ES-I3 (cell line): ENCODE measurements around the gene NDUFA11.
"Not testable (repeated sequence)": the region's sequence is repeated elsewhere in the genome, so short reads cannot be mapped to it uniquely, and the experiment has no call there.

Experiments used
- H3K36me3 ChIP-seq: 2 replicates; pipeline ENCODE4 v1.6.1; 2013; ENCODE audit warnings: mild to moderate bottlenecking, low read length, control low read depth, moderate library complexity; ENCODE audit not compliant: insufficient read depth
- H3K4me1 ChIP-seq: 2 replicates; pipeline ENCODE4 v1.6.1; 2013; ENCODE audit warnings: mild to moderate bottlenecking, control low read depth, low read length; ENCODE audit not compliant: insufficient read depth
- H3K9ac ChIP-seq: 2 replicates; pipeline ENCODE4 v1.6.1; 2013; ENCODE audit warnings: low read depth, mild to moderate bottlenecking, low read length, moderate library complexity
- H3K9me3 ChIP-seq: 2 replicates; pipeline ENCODE4 v1.6.1; 2013; ENCODE audit warnings: mild to moderate bottlenecking, low read length, moderate library complexity; ENCODE audit not compliant: control insufficient read depth, insufficient read depth

NDUFA11 gene

GRCh38 chr19:5893907-5894703 lies 9.5 kb downstream of the NDUFA11 start:
- H3K4me1 ChIP-seq, result peaks cover 11% of the 10 kb centered on the region; the same call in 1 of the 2 replicates
- no peak overlapping the region for H3K9ac ChIP-seq
- no peaks in the 10 kb centered on the region for H3K36me3 ChIP-seq
- H3K9me3 ChIP-seq, result no peaks in the 10 kb centered on the region

GRCh38 chr19:5893296-5893903 lies 10.2 kb downstream of the NDUFA11 start:
- Histone ChIP-seq H3K4me1 (peaks cover 11% of the 10 kb centered on the region; the same call in 1 of the 2 replicates), H3K9me3 (no peaks in the 10 kb centered on the region), H3K36me3 (no peaks in the 10 kb centered on the region), H3K9ac (no peak overlapping the region)

- Histone ChIP-seq H3K36me3 (no peaks in the 10 kb centered on the region), H3K9me3 (no peaks in the 10 kb centered on the region), H3K4me1 (peaks cover 11% of the 10 kb centered on the region; the same call in 1 of the 2 replicates), H3K9ac (no peak overlapping the region)
Observed at GRCh38 chr19:5892772-5893275, 10.8 kb downstream of the NDUFA11 start.

- H3K36me3 ChIP-seq, result no peaks in the 10 kb centered on the region
- peaks cover 11% of the 10 kb centered on the region; the same call in 1 of the 2 replicates for H3K4me1 ChIP-seq
- H3K9ac ChIP-seq, result no peak overlapping the region
- H3K9me3 ChIP-seq, result no peaks in the 10 kb centered on the region
Observed at GRCh38 chr19:5891938-5892771, 11.4 kb downstream of the NDUFA11 start.

GRCh38 chr19:5891572-5891937 lies 12.0 kb downstream of the NDUFA11 start:
- H3K36me3 ChIP-seq, result no peaks in the 10 kb centered on the region
- no peak overlapping the region for H3K9ac ChIP-seq
- H3K9me3 ChIP-seq, result no peaks in the 10 kb centered on the region
- peaks cover 11% of the 10 kb centered on the region; the same call in 1 of the 2 replicates for H3K4me1 ChIP-seq

GRCh38 chr19:5890099-5890498 lies 13.5 kb downstream of the NDUFA11 start:
- Histone ChIP-seq H3K9me3 (no peaks in the 10 kb centered on the region), H3K9ac (no peak overlapping the region), H3K4me1 (peaks cover 11% of the 10 kb centered on the region; the same call in 1 of the 2 replicates), H3K36me3 (no peaks in the 10 kb centered on the region)

- Histone ChIP-seq H3K9ac (no peak overlapping the region), H3K4me1 (peaks cover 11% of the 10 kb centered on the region; the same call in 1 of the 2 replicates), H3K9me3 (no peaks in the 10 kb centered on the region), H3K36me3 (no peaks in the 10 kb centered on the region)
Observed at GRCh38 chr19:5889288-5889971, 14.2 kb downstream of the NDUFA11 start.

GRCh38 chr19:5884065-5884811 lies 19.4 kb downstream of the NDUFA11 start:
- H3K4me1 ChIP-seq, H3K9me3 ChIP-seq, H3K36me3 ChIP-seq, H3K9ac ChIP-seq: not testable (repeated sequence)

- H3K9ac ChIP-seq, H3K9me3 ChIP-seq, H3K36me3 ChIP-seq, H3K4me1 ChIP-seq: not testable (repeated sequence)
Observed at GRCh38 chr19:5883157-5883873, 20.3 kb downstream of the NDUFA11 start.

- Histone ChIP-seq H3K4me1 (no peaks in the 10 kb centered on the region; the same call in 1 of the 2 replicates), H3K9ac (no peak overlapping the region), H3K9me3 (no peaks in the 10 kb centered on the region), H3K36me3 (no peaks in the 10 kb centered on the region)
Observed at GRCh38 chr19:5882421-5882968, 21.1 kb downstream of the NDUFA11 start.

- Histone ChIP-seq H3K9me3 (no peaks in the 10 kb centered on the region), H3K9ac (no peak overlapping the region), H3K36me3 (no peaks in the 10 kb centered on the region), H3K4me1 (no peaks in the 10 kb centered on the region; the same call in 1 of the 2 replicates)
Observed at GRCh38 chr19:5881543-5882299, 21.9 kb downstream of the NDUFA11 start.

- H3K9me3 ChIP-seq, result no peaks in the 10 kb centered on the region
- H3K36me3 ChIP-seq, result no peaks in the 10 kb centered on the region
- no peaks in the 10 kb centered on the region; the same call in 1 of the 2 replicates for H3K4me1 ChIP-seq
- no peak overlapping the region for H3K9ac ChIP-seq
Observed at GRCh38 chr19:5880604-5881078, 22.9 kb downstream of the NDUFA11 start.
